ENCODE results near the gene STON2.

The STON2 gene

DNA sequence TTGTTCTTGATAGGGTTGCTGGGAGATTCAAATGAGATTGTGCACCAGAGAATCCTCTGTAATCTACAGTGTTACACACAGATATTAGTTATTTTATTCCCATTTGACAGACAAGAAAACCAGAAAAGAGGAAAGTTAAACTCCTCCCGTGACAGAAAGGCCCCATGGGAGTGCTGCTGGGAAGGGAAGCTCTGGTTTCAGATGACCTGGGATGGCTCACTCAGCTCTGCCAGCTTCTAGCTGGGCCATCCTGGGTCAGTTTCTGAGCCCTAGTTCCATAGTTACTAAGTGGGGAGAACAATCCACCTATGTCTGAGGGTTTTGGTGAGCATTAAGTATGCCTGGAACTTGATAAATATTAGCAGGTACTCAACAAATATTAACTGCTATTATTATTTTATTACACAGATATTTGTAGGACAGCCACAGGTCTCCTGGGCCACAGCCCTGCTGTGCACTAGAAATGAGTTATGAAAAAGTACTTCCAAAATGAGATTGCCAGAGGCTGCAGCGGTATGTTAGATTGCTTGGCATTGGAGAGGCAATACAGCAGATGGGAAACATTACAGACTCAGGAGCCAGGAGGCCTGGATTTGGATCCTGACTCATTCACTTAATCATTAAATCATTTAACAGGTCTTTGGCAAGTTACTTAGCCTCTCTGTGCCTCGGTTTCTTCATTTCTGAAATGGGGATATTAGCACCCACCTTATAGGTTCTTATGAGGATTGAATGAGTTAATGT, 47.1 kb upstream of the STON2 start:
- Histone ChIP-seq H4K20me1 (ENCODE audit: low read depth, low read length) (no peaks in the 10 kb centered on the region), H3K27me3 (ENCODE audit: low read length) (no peaks in the 10 kb centered on the region), H3K9ac (ENCODE audit: low read length) (no peak overlapping the region), H3K79me2 (ENCODE audit: insufficient read depth, low read length) (no peaks in the 10 kb centered on the region), H3K9me3 (ENCODE audit: insufficient read depth, low read length) (no peaks in the 10 kb centered on the region), H3K4me2 (ENCODE audit: low read depth, low read length, poor library complexity, severe bottlenecking) (no peak overlapping the region), H3K4me3 (ENCODE audit: insufficient read depth, low read length, poor library complexity, severe bottlenecking) (no peak overlapping the region), H3K9me2 (replicated peaks; ENCODE audit: insufficient read depth, low read length) (no peaks in the 10 kb centered on the region), H3F3A (ENCODE audit: insufficient read depth) (no peaks in the 10 kb centered on the region), H3K36me3 (ENCODE audit: low read length) (no peaks in the 10 kb centered on the region), H2AFZ (ENCODE audit: low read depth, low read length, severe bottlenecking) (no peak overlapping the region), H3K27ac (ENCODE audit: low read depth, low read length) (no peak overlapping the region)
- TF ChIP-seq EZH2phosphoT487 (conservative IDR thresholded peaks at IDR 0.05; ENCODE audit: low read length), result no peak
- TF ChIP-seq CTCF (IDR thresholded peaks at IDR 0.05; ENCODE audit: insufficient read depth, low read length, poor library complexity, severe bottlenecking), result no peak

GRCh38 chr14:81446279-81447007, 46.3 kb upstream of the STON2 start:
- Histone ChIP-seq H3K9me2 (replicated peaks; ENCODE audit: insufficient read depth, low read length) (no peaks in the 10 kb centered on the region), H4K20me1 (ENCODE audit: low read depth, low read length) (no peaks in the 10 kb centered on the region), H3K27me3 (ENCODE audit: low read length) (no peaks in the 10 kb centered on the region), H3K9ac (ENCODE audit: low read length) (no peak overlapping the region), H2AFZ (ENCODE audit: low read depth, low read length, severe bottlenecking) (no peak overlapping the region), H3K79me2 (ENCODE audit: insufficient read depth, low read length) (no peaks in the 10 kb centered on the region), H3K36me3 (ENCODE audit: low read length) (no peaks in the 10 kb centered on the region), H3K4me2 (ENCODE audit: low read depth, low read length, poor library complexity, severe bottlenecking) (no peak overlapping the region), H3K27ac (ENCODE audit: low read depth, low read length) (no peak overlapping the region), H3F3A (ENCODE audit: insufficient read depth) (no peaks in the 10 kb centered on the region), H3K9me3 (ENCODE audit: insufficient read depth, low read length) (no peaks in the 10 kb centered on the region), H3K4me3 (ENCODE audit: insufficient read depth, low read length, poor library complexity, severe bottlenecking) (no peak overlapping the region)
- TF ChIP-seq CTCF (IDR thresholded peaks at IDR 0.05; ENCODE audit: insufficient read depth, low read length, poor library complexity, severe bottlenecking), result no peak
- TF ChIP-seq EZH2phosphoT487 (conservative IDR thresholded peaks at IDR 0.05; ENCODE audit: low read length), result no peak

- Histone ChIP-seq H3K27me3 (ENCODE audit: low read length) (no peaks in the 10 kb centered on the region), H3K27ac (ENCODE audit: low read depth, low read length) (no peak overlapping the region), H3K79me2 (ENCODE audit: insufficient read depth, low read length) (no peaks in the 10 kb centered on the region), H3K36me3 (ENCODE audit: low read length) (no peaks in the 10 kb centered on the region), H4K20me1 (ENCODE audit: low read depth, low read length) (no peaks in the 10 kb centered on the region), H2AFZ (ENCODE audit: low read depth, low read length, severe bottlenecking) (no peak overlapping the region), H3K9me3 (ENCODE audit: insufficient read depth, low read length) (no peaks in the 10 kb centered on the region), H3K9me2 (replicated peaks; ENCODE audit: insufficient read depth, low read length) (no peaks in the 10 kb centered on the region), H3K4me3 (ENCODE audit: insufficient read depth, low read length, poor library complexity, severe bottlenecking) (no peak overlapping the region), H3F3A (ENCODE audit: insufficient read depth) (no peaks in the 10 kb centered on the region), H3K9ac (ENCODE audit: low read length) (no peak overlapping the region), H3K4me2 (ENCODE audit: low read depth, low read length, poor library complexity, severe bottlenecking) (no peak overlapping the region)
- TF ChIP-seq EZH2phosphoT487 (conservative IDR thresholded peaks at IDR 0.05; ENCODE audit: low read length) (no peak), CTCF (IDR thresholded peaks at IDR 0.05; ENCODE audit: insufficient read depth, low read length, poor library complexity, severe bottlenecking) (no peak)
Observed at GRCh38 chr14:81441626-81442134, 41.6 kb upstream of the STON2 start.
